GM12878 (cell line): Measurements from ENCODE around the gene MSH2. TPM values are rescaled to one million over a fixed set of nuclear protein-coding genes. Genes with fewer than 3 reads are reported as not detected.

Experiments used
- ATAC-seq: fragments of 200-7000 bp; cut with Tn5 transposase; 3 replicates; pipeline ENCODE4 v1.9.1; 2020; ENCODE audit warnings: mild to moderate bottlenecking, moderate library complexity
- BruUV-seq: library from RNA; stranded (reverse); fragments of 400-500 nt; replicated peaks from 2 replicates; lab custom pipeline; 2021; lab: Mats Ljungman, UMichigan
- CTCF ChIA-PET: fragments of 300-600 bp; sonication (Branson Sonifier 250); formaldehyde crosslinking; extraction: SDS; loops from one replicate; lab custom pipeline; 2021; ENCODE audit warnings: inconsistent platforms; lab: Yijun Ruan, JAX
- POLR2A ChIA-PET: fragments of 350-600 bp; formaldehyde crosslinking; extraction: SDS; loops from one replicate; lab custom pipeline; 2021; ENCODE audit warnings: inconsistent platforms; lab: Charles Lee
- RAD21 ChIA-PET: fragments of 300-600 bp; sonication (Branson Sonifier 250); formaldehyde crosslinking; loops from one replicate; lab custom pipeline; 2023; ENCODE audit warnings: antibody characterized with exemption; ENCODE audit not compliant: unreplicated experiment; lab: Charles Lee
- SMC1A ChIA-PET: fragments of 300-600 bp; sonication (Branson Sonifier 250); formaldehyde crosslinking; loops from one replicate; lab custom pipeline; 2023; ENCODE audit not compliant: unreplicated experiment, uncharacterized antibody; lab: Charles Lee
- DNase-seq: peaks from one replicate; pipeline ENCODE4 v3.0.0-alpha.2; 2011; ENCODE audit warnings: low read depth, low spot score
- FAIRE-seq: peaks from 3 replicates; lab custom pipeline; 2011; peaks lifted over from hg19 to GRCh38; lab: Jason Lieb, UNC
- H2AFZ ChIP-seq: 2 replicates; pipeline ENCODE4 v1.6.0; 2011; ENCODE audit warnings: low read depth, low read length, control low read depth; ENCODE audit not compliant: control insufficient read depth
- H3K27ac ChIP-seq: 2 replicates; pipeline ENCODE4 v1.5.1; 2011; ENCODE audit warnings: control low read depth; ENCODE audit not compliant: control insufficient read depth, insufficient read depth
- H3K27me3 ChIP-seq, 2 experiments: replicated peaks in 1 of 2; 2 replicates each; pipeline versions ENCODE4 v1.6.0 to v1.6.1; 2011; ENCODE audit warnings: low read length in 1 of 2; ENCODE audit not compliant: control insufficient read depth in 2 of 2, insufficient read depth in 2 of 2
- H3K36me3 ChIP-seq, 2 experiments: 2 replicates each; pipeline ENCODE4 v1.5.1; 2011; ENCODE audit warnings: low read length in 1 of 2; ENCODE audit not compliant: control insufficient read depth in 2 of 2, insufficient read depth in 2 of 2
- H3K4me1 ChIP-seq: 2 replicates; pipeline ENCODE4 v1.6.1; 2011; ENCODE audit warnings: mild to moderate bottlenecking, low read length, moderate library complexity, mixed read lengths; ENCODE audit not compliant: control insufficient read depth, insufficient read depth
- H3K4me2 ChIP-seq: 2 replicates; pipeline ENCODE4 v1.6.0; 2011; ENCODE audit warnings: control low read depth; ENCODE audit not compliant: control insufficient read depth, insufficient read depth
- H3K4me3 ChIP-seq: fragments of 200-600 bp; sonication (generic); 2 replicates; pipeline ENCODE4 v1.5.1; 2016
- H3K79me2 ChIP-seq: 2 replicates; pipeline ENCODE4 v1.6.0; 2011; ENCODE audit warnings: low read length; ENCODE audit not compliant: control insufficient read depth, insufficient read depth
- H3K9ac ChIP-seq: 2 replicates; pipeline ENCODE4 v1.8.0; 2011; ENCODE audit warnings: low read length, control low read depth, mixed read lengths; ENCODE audit not compliant: control insufficient read depth, insufficient read depth
- H3K9me3 ChIP-seq: replicated peaks from 3 replicates; pipeline ENCODE4 v1.5.1; 2011; ENCODE audit warnings: mild to moderate bottlenecking, low read length; ENCODE audit not compliant: control insufficient read depth, insufficient read depth
- H4K20me1 ChIP-seq: 2 replicates; pipeline ENCODE4 v1.6.0; 2011; ENCODE audit not compliant: control insufficient read depth, insufficient read depth
- CBX3 ChIP-seq: fragments of 200-600 bp; sonication (generic); IDR thresholded peaks from 2 replicates; pipeline ENCODE4 v1.6.1; 2016; ENCODE audit warnings: low read depth, borderline replicate concordance
- CREM ChIP-seq: IDR thresholded peaks from 2 replicates; pipeline ENCODE4 v1.6.1; 2014; ENCODE audit warnings: antibody characterized with exemption, low read depth
- ESRRA ChIP-seq: IDR thresholded peaks from 2 replicates; pipeline ENCODE4 v1.6.1; 2012; ENCODE audit warnings: mild to moderate bottlenecking, low read length, improper control_type of control experiment
- IKZF2 ChIP-seq, 2 experiments: fragments of 450-650 bp; IDR thresholded peaks; 2 replicates each; pipeline ENCODE4 v1.6.1; 2017; ENCODE audit warnings: mild to moderate bottlenecking in 2 of 2, moderate library complexity in 2 of 2
- MTA2 ChIP-seq: fragments of 450-650 bp; IDR thresholded peaks from 2 replicates; pipeline ENCODE4 v1.6.1; 2016; ENCODE audit warnings: low read depth, mild to moderate bottlenecking, moderate library complexity
- POLR2AphosphoS2 ChIP-seq: IDR thresholded peaks from 2 replicates; pipeline ENCODE4 v1.6.1; 2011; ENCODE audit warnings: low read depth, mild to moderate bottlenecking, low read length, improper control_type of control experiment, moderate library complexity
- SIN3A ChIP-seq: IDR thresholded peaks from 2 replicates; pipeline ENCODE4 v1.6.1; 2012; ENCODE audit warnings: low read depth, low read length, improper control_type of control experiment
- SREBF2 ChIP-seq: IDR thresholded peaks from 2 replicates; pipeline ENCODE4 v1.6.1; 2012; ENCODE audit warnings: mild to moderate bottlenecking, low read length
- WGBS: methylation state at CpG from one replicate; pipeline ENCODE4 v1.1.6; 2016; ENCODE audit warnings: low lambda C conversion rate; ENCODE audit not compliant: insufficient replicate concordance, insufficient coverage; ENCODE audit errors: missing lambda C conversion rate; 5-methylcytosine and 5-hydroxymethylcytosine counted together
- in situ Hi-C: fragments of 300-500 bp; cut with MboI; formaldehyde crosslinking; loops from 9 replicates; pipeline ENCODE4 v1.14.3; 2018; ENCODE audit warnings: mixed read lengths
- intact Hi-C: fragments of 100-400 bp; cut with micrococcal nuclease; formaldehyde crosslinking; loops from one replicate; pipeline ENCODE4 v1.14.2; 2022; ENCODE audit not compliant: unreplicated experiment
- polyA plus RNA-seq, 11 experiments: library from polyadenylated mRNA; depleted of rRNA in 4 of 11; unstranded in 6 of 11; stranded (reverse) in 5 of 11; fragments of >200 nt; fragmentation: Nextera tagmentation in 4 of 11; fragmentation: Illumina TruSeq in 1 of 11; extraction: Ambion mirVana in 4 of 11; extraction: Trizol in 1 of 11; gene quantifications; 1 replicate in 1 of 11; 2 replicates in 10 of 11; pipeline versions ENCODE4 v1.2.1 to v1.2.3, GENCODE V29; 2011 to 2016; ENCODE audit warnings: inconsistent platforms in 2 of 11, missing spikeins in 2 of 11, low read depth in 1 of 11
- total RNA-seq, 4 experiments: library from RNA; depleted of rRNA in 3 of 4; stranded (reverse); fragments of >200 nt in 3 of 4; fragmentation: Illumina TruSeq in 1 of 4; extraction: Trizol in 1 of 4; gene quantifications; 2 replicates each; pipeline versions ENCODE4 v1.2.1 to v1.2.3, GENCODE V29; 2013 to 2021
- TF ChIP-seq, protein P1 (sequence below): IDR thresholded peaks from 2 replicates; pipeline ENCODE4 v1.6.1; 2012; ENCODE audit warnings: low read depth, low read length, improper control_type of control experiment
- TF ChIP-seq, protein P2 (sequence below): IDR thresholded peaks from 2 replicates; pipeline ENCODE4 v1.6.1; 2011; ENCODE audit warnings: low read depth, mild to moderate bottlenecking, low read length, moderate library complexity, borderline replicate concordance; ENCODE audit errors: extremely low read depth
- TF ChIP-seq, protein P3 (sequence below): IDR thresholded peaks from 2 replicates; pipeline ENCODE4 v1.6.1; 2011; ENCODE audit warnings: mild to moderate bottlenecking, low read depth, low read length, moderate library complexity; ENCODE audit not compliant: insufficient replicate concordance
- TF ChIP-seq, protein P4 (sequence below): fragments of 450-650 bp; IDR thresholded peaks from 2 replicates; pipeline ENCODE4 v1.6.1; 2016; ENCODE audit warnings: mild to moderate bottlenecking
- TF ChIP-seq, protein P5 (sequence below): IDR thresholded peaks from 2 replicates; pipeline ENCODE4 v1.6.1; 2011; ENCODE audit warnings: borderline replicate concordance, low read depth, mild to moderate bottlenecking, moderate library complexity, mixed read lengths, low read length; ENCODE audit not compliant: insufficient read depth; ENCODE audit errors: extremely low read length
- TF ChIP-seq, protein P6 (sequence below): IDR thresholded peaks from 2 replicates; pipeline ENCODE4 v1.6.1; 2012; ENCODE audit warnings: low read depth, low read length, improper control_type of control experiment

Gene MSH2
- total and polyA plus RNA-seq, 10 of the 15 experiments (the other 5 are each of a cell fraction or from before 2014, with no cell fraction given) = 24.3 to 94.4 (median 55.5) TPM

DNA sequence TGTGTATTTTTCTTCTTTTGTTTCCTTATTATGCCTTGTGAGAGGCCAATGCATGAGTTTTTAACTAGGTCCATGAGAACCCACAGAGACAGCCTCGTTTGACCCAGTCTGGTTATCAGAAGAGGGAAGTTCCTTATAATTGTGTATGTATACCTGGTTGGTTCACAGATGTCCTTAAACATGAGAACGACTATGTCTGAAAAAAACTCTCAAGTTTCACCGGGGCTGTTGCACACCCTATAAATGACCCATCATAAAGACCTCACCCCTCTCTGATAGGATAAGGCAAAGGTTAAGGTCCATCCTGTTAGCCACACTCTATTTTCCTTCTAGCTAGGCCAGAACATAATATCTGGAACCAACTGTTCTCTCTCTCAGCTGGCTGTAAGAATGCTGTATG, 42.7 kb upstream of the MSH2 start:
- ChIA-PET SMC1A (no interaction called here), POLR2A (no interaction called here), CTCF (no interaction called here), RAD21 (no interaction called here)
- no peak overlapping the region for H3K4me3 ChIP-seq
- H3K4me2 ChIP-seq = no peak overlapping the region
- H3K27me3 ChIP-seq = no peaks in the 10 kb centered on the region
- no peak for FAIRE-seq
- no peak overlapping the region for H2AFZ ChIP-seq
- H3K27ac ChIP-seq = no peak overlapping the region
- H3K79me2 ChIP-seq = no peaks in the 10 kb centered on the region
- ATAC-seq = no peak
- intact Hi-C loops = no loop called here
- H3K36me3 ChIP-seq = no peaks in the 10 kb centered on the region
- DNase-seq = no peak
- no peaks in the 10 kb centered on the region for H3K4me1 ChIP-seq
- in situ Hi-C loops = no loop called here
- WGBS = 16% methylated on average over 3 of the region's 3 CpGs
- TF ChIP-seq MTA2 (no peak), IKZF2 (IDR thresholded peaks at IDR 0.05) (no peak), ESRRA (no peak), SREBF2 (no peak), POLR2AphosphoS2 (no peak), SIN3A (no peak), CBX3 (no peak), CREM (no peak)
- TF ChIP-seq, protein P1, sequence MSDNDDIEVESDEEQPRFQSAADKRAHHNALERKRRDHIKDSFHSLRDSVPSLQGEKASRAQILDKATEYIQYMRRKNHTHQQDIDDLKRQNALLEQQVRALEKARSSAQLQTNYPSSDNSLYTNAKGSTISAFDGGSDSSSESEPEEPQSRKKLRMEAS = no peak
- TF ChIP-seq, protein P2, sequence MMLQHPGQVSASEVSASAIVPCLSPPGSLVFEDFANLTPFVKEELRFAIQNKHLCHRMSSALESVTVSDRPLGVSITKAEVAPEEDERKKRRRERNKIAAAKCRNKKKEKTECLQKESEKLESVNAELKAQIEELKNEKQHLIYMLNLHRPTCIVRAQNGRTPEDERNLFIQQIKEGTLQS = no peak
- TF ChIP-seq, protein P3, sequence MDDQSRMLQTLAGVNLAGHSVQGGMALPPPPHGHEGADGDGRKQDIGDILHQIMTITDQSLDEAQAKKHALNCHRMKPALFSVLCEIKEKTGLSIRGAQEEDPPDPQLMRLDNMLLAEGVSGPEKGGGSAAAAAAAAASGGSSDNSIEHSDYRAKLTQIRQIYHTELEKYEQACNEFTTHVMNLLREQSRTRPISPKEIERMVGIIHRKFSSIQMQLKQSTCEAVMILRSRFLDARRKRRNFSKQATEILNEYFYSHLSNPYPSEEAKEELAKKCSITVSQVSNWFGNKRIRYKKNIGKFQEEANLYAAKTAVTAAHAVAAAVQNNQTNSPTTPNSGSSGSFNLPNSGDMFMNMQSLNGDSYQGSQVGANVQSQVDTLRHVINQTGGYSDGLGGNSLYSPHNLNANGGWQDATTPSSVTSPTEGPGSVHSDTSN = no peak
- TF ChIP-seq, protein P4, sequence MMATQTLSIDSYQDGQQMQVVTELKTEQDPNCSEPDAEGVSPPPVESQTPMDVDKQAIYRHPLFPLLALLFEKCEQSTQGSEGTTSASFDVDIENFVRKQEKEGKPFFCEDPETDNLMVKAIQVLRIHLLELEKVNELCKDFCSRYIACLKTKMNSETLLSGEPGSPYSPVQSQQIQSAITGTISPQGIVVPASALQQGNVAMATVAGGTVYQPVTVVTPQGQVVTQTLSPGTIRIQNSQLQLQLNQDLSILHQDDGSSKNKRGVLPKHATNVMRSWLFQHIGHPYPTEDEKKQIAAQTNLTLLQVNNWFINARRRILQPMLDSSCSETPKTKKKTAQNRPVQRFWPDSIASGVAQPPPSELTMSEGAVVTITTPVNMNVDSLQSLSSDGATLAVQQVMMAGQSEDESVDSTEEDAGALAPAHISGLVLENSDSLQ = no peak
- TF ChIP-seq, protein P5, sequence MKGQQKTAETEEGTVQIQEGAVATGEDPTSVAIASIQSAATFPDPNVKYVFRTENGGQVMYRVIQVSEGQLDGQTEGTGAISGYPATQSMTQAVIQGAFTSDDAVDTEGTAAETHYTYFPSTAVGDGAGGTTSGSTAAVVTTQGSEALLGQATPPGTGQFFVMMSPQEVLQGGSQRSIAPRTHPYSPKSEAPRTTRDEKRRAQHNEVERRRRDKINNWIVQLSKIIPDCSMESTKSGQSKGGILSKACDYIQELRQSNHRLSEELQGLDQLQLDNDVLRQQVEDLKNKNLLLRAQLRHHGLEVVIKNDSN = no peak
- TF ChIP-seq, protein P6, sequence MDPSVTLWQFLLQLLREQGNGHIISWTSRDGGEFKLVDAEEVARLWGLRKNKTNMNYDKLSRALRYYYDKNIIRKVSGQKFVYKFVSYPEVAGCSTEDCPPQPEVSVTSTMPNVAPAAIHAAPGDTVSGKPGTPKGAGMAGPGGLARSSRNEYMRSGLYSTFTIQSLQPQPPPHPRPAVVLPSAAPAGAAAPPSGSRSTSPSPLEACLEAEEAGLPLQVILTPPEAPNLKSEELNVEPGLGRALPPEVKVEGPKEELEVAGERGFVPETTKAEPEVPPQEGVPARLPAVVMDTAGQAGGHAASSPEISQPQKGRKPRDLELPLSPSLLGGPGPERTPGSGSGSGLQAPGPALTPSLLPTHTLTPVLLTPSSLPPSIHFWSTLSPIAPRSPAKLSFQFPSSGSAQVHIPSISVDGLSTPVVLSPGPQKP = no peak
- H3K9me3 ChIP-seq = no peaks in the 10 kb centered on the region
- no peak overlapping the region for H3K9ac ChIP-seq
- no peaks in the 10 kb centered on the region; the same call in 1 of the 2 replicates for H4K20me1 ChIP-seq
- no TSS peak for BruUV-seq
